WTC11 (cell line): ENCODE results near the gene PUM1. TPM values are rescaled to one million over a fixed set of nuclear protein-coding genes. Genes with fewer than 3 reads are reported as not detected.

Experiments used
- ATAC-seq: fragments of 200-7000 bp; cut with Tn5 transposase; 2 replicates; pipeline ENCODE4 v1.10.0; 2021; ENCODE audit warnings: mild to moderate bottlenecking, moderate library complexity
- CTCF ChIA-PET: fragments of 300-600 bp; sonication (Branson Sonifier 250); formaldehyde crosslinking; loops from one replicate; lab custom pipeline; 2021; ENCODE audit warnings: antibody characterized with exemption; lab: Charles Lee
- POLR2A ChIA-PET: fragments of 350-600 bp; sonication (Branson Sonifier 250); formaldehyde crosslinking; loops from one replicate; lab custom pipeline; 2021; ENCODE audit warnings: antibody characterized with exemption; lab: Charles Lee
- DNase-seq: peaks from one replicate; pipeline ENCODE4 v3.0.0; 2021; ENCODE audit warnings: low spot score
- H3K27ac Mint-ChIP-seq: 2 replicates; pipeline ENCODE4 v1.8.0; 2021; ENCODE audit warnings: mixed read lengths
- H3K27me3 Mint-ChIP-seq: 2 replicates; pipeline ENCODE4 v1.8.0; 2021; ENCODE audit warnings: low read depth, mild to moderate bottlenecking, moderate library complexity, mixed read lengths
- H3K36me3 Mint-ChIP-seq: 2 replicates; pipeline ENCODE4 v1.8.0; 2021; ENCODE audit warnings: mixed read lengths
- H3K4me1 Mint-ChIP-seq: 2 replicates; pipeline ENCODE4 v1.8.0; 2022; ENCODE audit warnings: mixed read lengths
- H3K4me3 Mint-ChIP-seq: 2 replicates; pipeline ENCODE4 v1.8.0; 2021; ENCODE audit warnings: mild to moderate bottlenecking, moderate library complexity, mixed read lengths
- H3K9me3 Mint-ChIP-seq: 2 replicates; pipeline ENCODE4 v1.8.0; 2021; ENCODE audit warnings: mixed read lengths
- AFF4 ChIP-seq: sonication (generic); formaldehyde crosslinking; IDR thresholded peaks from 2 replicates; pipeline ENCODE4 v1.8.1; 2023; ENCODE audit warnings: mild to moderate bottlenecking, missing genetic modification reagents, borderline replicate concordance
- CBFB ChIP-seq: sonication (generic); formaldehyde crosslinking; IDR thresholded peaks from 2 replicates; pipeline ENCODE4 v1.8.1; 2022; ENCODE audit warnings: mild to moderate bottlenecking, low read depth, missing genetic modification reagents
- CTCF ChIP-seq: fragments of 200-600 bp; IDR thresholded peaks from 2 replicates; pipeline ENCODE4 v1.8.0; 2022; ENCODE audit warnings: antibody characterized with exemption
- ERG ChIP-seq: fragments of 250-450 bp; sonication (Bioruptor Pico); IDR thresholded peaks from 2 replicates; pipeline ENCODE4 v1.8.0; 2021; ENCODE audit warnings: mild to moderate bottlenecking
- FOXK1 ChIP-seq: sonication (generic); formaldehyde crosslinking; IDR thresholded peaks from 2 replicates; pipeline ENCODE4 v1.8.0; 2022; ENCODE audit warnings: mild to moderate bottlenecking, moderate library complexity, missing genetic modification reagents
- HMGA2 ChIP-seq: fragments of 250-450 bp; sonication (Bioruptor Pico); IDR thresholded peaks from 2 replicates; pipeline ENCODE4 v1.4.0; 2021; ENCODE audit warnings: mild to moderate bottlenecking, moderate library complexity
- IRF1 ChIP-seq: sonication (generic); formaldehyde crosslinking; IDR thresholded peaks from 2 replicates; pipeline ENCODE4 v1.8.0; 2023; ENCODE audit warnings: missing genetic modification reagents
- JAZF1 ChIP-seq: fragments of 250-450 bp; sonication (Bioruptor Pico); IDR thresholded peaks from 2 replicates; pipeline ENCODE4 v1.9.0; 2021; ENCODE audit warnings: moderate library complexity, mild to moderate bottlenecking, inconsistent platforms
- PRRX2 ChIP-seq: fragments of 250-450 bp; sonication (Bioruptor Pico); IDR thresholded peaks from 2 replicates; pipeline ENCODE4 v1.8.0; 2021; ENCODE audit warnings: mild to moderate bottlenecking
- SMAD3 ChIP-seq: sonication (generic); formaldehyde crosslinking; IDR thresholded peaks from 2 replicates; pipeline ENCODE4 v1.8.0; 2022; ENCODE audit warnings: missing genetic modification reagents, mild to moderate bottlenecking, borderline replicate concordance
- SOX15 ChIP-seq: fragments of 250-450 bp; sonication (Bioruptor Pico); IDR thresholded peaks from 2 replicates; pipeline ENCODE4 v1.9.0; 2021; ENCODE audit warnings: mild to moderate bottlenecking
- TEAD4 ChIP-seq: sonication (generic); formaldehyde crosslinking; IDR thresholded peaks from 2 replicates; pipeline ENCODE4 v1.8.0; 2022; ENCODE audit warnings: mild to moderate bottlenecking, missing genetic modification reagents
- ZBTB43 ChIP-seq: sonication (generic); formaldehyde crosslinking; IDR thresholded peaks from 2 replicates; pipeline ENCODE4 v1.8.1; 2023; ENCODE audit warnings: mild to moderate bottlenecking, missing genetic modification reagents
- ZNF263 ChIP-seq: sonication (generic); formaldehyde crosslinking; IDR thresholded peaks from 2 replicates; pipeline ENCODE4 v1.8.1; 2022; ENCODE audit warnings: low read depth, mild to moderate bottlenecking, moderate library complexity, missing genetic modification reagents
- ZNF281 ChIP-seq: sonication (generic); formaldehyde crosslinking; IDR thresholded peaks from 2 replicates; pipeline ENCODE4 v1.8.0; 2023; ENCODE audit warnings: mild to moderate bottlenecking, missing genetic modification reagents
- ZNF532 ChIP-seq: fragments of 250-450 bp; sonication (Bioruptor Pico); IDR thresholded peaks from 2 replicates; pipeline ENCODE4 v1.9.0; 2021; ENCODE audit warnings: mild to moderate bottlenecking, borderline replicate concordance
- total RNA-seq: library from RNA; stranded (reverse); gene quantifications from 3 replicates; pipeline ENCODE4 v1.2.3, GENCODE V29; 2021

PUM1 gene
- total RNA-seq, 1 experiment from 2014 or later = 147 TPM

GRCh38 chr1:30907481-30908315 lies 157.8 kb downstream of the PUM1 start:
- no peak for DNase-seq
- no peak for ATAC-seq

More at GRCh38 chr1:30907481-30908315, 157.8 kb downstream of the PUM1 start:
- Mint-ChIP-seq H3K36me3 (no peaks in the 10 kb centered on the region), H3K4me1 (peaks cover 58% of the 10 kb centered on the region), H3K4me3 (peak overlapping the region; percentile 82), H3K9me3 (no peaks in the 10 kb centered on the region), H3K27me3 (peaks cover 17% of the 10 kb centered on the region), H3K27ac (no peak overlapping the region)
- POLR2A ChIA-PET = interaction anchor here (0.6 kb wide), 1 partner anchor 14 kb away, joined by 3 read pairs; no protein-coding TSS in a partner anchor
- CTCF ChIA-PET = interaction anchor here (0.6 to 17.8 kb wide), 6 partner anchors 17 to 189 kb away, joined by 3 to 606 read pairs (median 11); no protein-coding TSS in a partner anchor
- TF ChIP-seq IRF1 (CRISPR knock-in tag) (no peak), HMGA2 (no peak), FOXK1 (CRISPR knock-in tag) (no peak), CBFB (no peak), ZBTB43 (CRISPR knock-in tag) (no peak), JAZF1 (no peak), ERG (CRISPR knock-in tag) (no peak), ZNF263 (CRISPR knock-in tag) (no peak), ZNF532 (no peak), PRRX2 (CRISPR knock-in tag) (no peak), SOX15 (CRISPR knock-in tag) (no peak), SMAD3 (no peak), CTCF (no peak), TEAD4 (no peak), AFF4 (CRISPR knock-in tag) (no peak), ZNF281 (CRISPR knock-in tag) (no peak)
